Stimulated activated naive B cell treated with anti-CD40 and anti-IgM and Interleukin-4, amounts not matched to agents 10 μg/mL and 1 μg/mL and 100 μg/mL, for 72 hours (primary cell): ENCODE results near the gene INSYN2B.
"Not testable (repeated sequence)": the region's sequence is repeated elsewhere in the genome, so short reads cannot be mapped to it uniquely, and the experiment has no call there.

Experiments
- ATAC-seq, 2 donors: fragments of 150-1000 bp; cut with Tn5 transposase; replicated peaks; 2 replicates each; pipeline ENCODE4 v1.10.0; 2021; ENCODE audit warnings: moderate library complexity in 1 of 2
- DNase-seq: peaks from one replicate; pipeline ENCODE4 v3.0.0; 2021
- H3K27ac Mint-ChIP-seq: one replicate; pipeline ENCODE4 v1.8.0; 2022; ENCODE audit warnings: mild to moderate bottlenecking, mixed read lengths
- H3K27me3 Mint-ChIP-seq, 2 donors: one replicate each; pipeline ENCODE4 v1.8.0; 2022; ENCODE audit warnings: mixed read lengths in 2 of 2
- H3K36me3 Mint-ChIP-seq, 2 donors: one replicate each; pipeline ENCODE4 v1.8.0; 2022; ENCODE audit warnings: mixed read lengths in 2 of 2, mild to moderate bottlenecking in 1 of 2
- H3K4me1 Mint-ChIP-seq, 2 donors: one replicate each; pipeline ENCODE4 v1.8.0; 2022; ENCODE audit warnings: mixed read lengths in 2 of 2, mild to moderate bottlenecking in 1 of 2
- H3K4me3 Mint-ChIP-seq, 2 donors: one replicate each; pipeline ENCODE4 v1.8.0; 2022; ENCODE audit warnings: mild to moderate bottlenecking in 2 of 2, mixed read lengths in 2 of 2, moderate library complexity in 1 of 2
- H3K9me3 Mint-ChIP-seq, 2 donors: one replicate each; pipeline ENCODE4 v1.8.0; 2022; ENCODE audit warnings: mixed read lengths in 2 of 2, mild to moderate bottlenecking in 1 of 2

Gene INSYN2B

DNA sequence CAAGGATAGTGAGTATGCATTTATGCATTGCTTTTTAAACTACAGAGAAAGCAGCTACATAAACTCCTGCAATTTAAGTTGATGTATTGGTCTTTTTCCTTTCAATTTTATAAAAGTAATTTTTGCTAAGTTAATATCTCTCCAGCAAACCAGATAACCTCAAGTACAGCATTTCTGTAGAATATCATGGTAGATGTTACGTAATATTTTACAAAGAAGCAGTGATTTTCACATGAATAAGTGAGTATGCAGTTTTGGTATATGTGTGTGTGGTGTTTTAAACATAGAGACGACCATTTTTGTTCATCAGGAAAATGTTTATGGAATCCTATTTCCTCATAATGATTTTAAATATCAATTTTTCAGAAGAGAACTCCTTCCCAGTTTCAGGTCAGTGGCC is 118.9 kb downstream of the INSYN2B start:
- Mint-ChIP-seq H3K4me3 (no peak overlapping the region), H3K9me3 (no peaks in the 10 kb centered on the region), H3K4me1 (peaks cover 7 to 22% of the 10 kb centered on the region in 2 donors), H3K27me3 (no peaks in the 10 kb centered on the region), H3K27ac (no peak overlapping the region), H3K36me3 (peaks cover 29 to 51% of the 10 kb centered on the region in 2 donors)
- no peak for ATAC-seq
- DNase-seq = no peak

DNA sequence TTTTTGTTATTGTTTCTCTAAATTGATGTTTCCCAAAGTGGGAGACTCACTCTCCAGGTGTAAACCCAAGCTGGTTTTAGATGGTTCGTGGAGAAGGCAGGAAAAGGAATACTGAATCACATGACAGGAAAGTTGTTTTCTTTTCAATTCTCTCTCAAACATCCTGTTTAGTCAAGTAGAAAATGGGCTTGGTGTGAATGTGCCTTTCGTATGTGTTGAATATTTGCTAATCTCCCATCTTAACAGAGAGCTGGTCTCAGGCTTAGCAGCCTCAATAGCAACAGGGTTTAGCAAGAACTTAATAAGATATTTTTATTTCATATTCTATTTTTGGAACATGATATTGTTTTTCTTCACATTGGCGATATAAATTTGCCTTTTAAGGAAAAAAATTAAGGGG is 119.7 kb downstream of the INSYN2B start:
- Mint-ChIP-seq H3K36me3 (peaks cover 32 to 53% of the 10 kb centered on the region in 2 donors), H3K4me1 (peaks cover 7 to 20% of the 10 kb centered on the region in 2 donors), H3K27me3 (no peaks in the 10 kb centered on the region), H3K27ac (no peak overlapping the region), H3K9me3 (peaks cover 0 to 2% of the 10 kb centered on the region in 2 donors), H3K4me3 (no peak overlapping the region)
- ATAC-seq (no peak), DNase-seq (no peak)

DNA sequence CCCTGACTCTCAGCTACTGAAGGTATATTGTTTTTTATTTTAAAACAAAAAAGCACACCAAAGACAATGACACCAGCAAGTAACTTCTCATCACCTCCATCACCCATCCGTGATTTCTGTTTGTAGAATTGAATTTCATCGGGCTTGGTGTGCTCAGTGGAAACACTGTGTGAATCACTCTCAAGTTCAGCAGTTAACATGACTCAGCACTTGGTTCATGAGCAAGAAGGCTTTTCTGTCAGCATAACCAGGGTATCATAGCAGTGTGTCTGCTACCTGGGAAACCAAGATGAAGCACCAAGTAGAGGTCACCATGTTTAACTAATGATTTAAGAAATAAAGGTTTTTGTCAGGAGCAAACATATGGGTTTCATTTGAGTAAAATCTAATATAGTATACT is 123.7 kb downstream of the INSYN2B start:
- ATAC-seq (no peak), DNase-seq (no peak)
- peaks cover 5 to 19% of the 10 kb centered on the region in 2 donors for H3K4me1 Mint-ChIP-seq
- H3K4me3 Mint-ChIP-seq = no peak overlapping the region
- H3K27ac Mint-ChIP-seq = no peak overlapping the region
- H3K36me3 Mint-ChIP-seq = peaks cover 50 to 70% of the 10 kb centered on the region in 2 donors
- H3K9me3 Mint-ChIP-seq = peaks cover 4 to 12% of the 10 kb centered on the region in 2 donors
- no peaks in the 10 kb centered on the region for H3K27me3 Mint-ChIP-seq

DNA sequence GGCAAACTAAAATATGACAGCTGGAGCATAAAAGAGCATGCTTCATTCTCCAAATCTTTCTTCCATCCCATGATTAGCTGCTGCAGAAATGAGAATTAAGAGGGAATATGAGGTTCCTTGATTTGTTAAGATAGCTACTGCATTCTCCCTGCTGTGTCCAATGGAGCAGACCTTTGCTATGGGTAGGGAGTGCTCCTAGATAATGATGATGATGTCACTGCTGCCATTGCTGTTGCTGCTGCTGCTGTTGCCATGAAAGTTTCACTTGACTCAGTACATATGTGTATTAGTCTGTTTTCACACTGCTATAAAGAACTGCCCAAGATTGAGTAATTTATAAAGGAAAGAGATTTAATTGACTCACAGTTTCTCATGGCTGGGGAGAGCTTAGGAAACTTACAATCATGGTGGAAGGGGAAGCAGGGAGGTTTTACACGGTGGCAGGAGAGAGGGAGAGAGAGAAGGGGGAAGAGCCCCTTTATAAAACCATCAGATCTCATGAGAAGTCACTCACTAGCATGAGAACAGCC is 128.9 kb downstream of the INSYN2B start:
- peaks cover 80 to 86% of the 10 kb centered on the region in 2 donors for H3K36me3 Mint-ChIP-seq
- no peak for DNase-seq
- H3K4me1 Mint-ChIP-seq = peaks cover 0 to 13% of the 10 kb centered on the region in 2 donors
- no peaks in the 10 kb centered on the region for H3K27me3 Mint-ChIP-seq
- H3K4me3 Mint-ChIP-seq = no peak overlapping the region
- no peak for ATAC-seq
- peaks cover 12 to 26% of the 10 kb centered on the region in 2 donors for H3K9me3 Mint-ChIP-seq
- H3K27ac Mint-ChIP-seq = no peak overlapping the region

DNA sequence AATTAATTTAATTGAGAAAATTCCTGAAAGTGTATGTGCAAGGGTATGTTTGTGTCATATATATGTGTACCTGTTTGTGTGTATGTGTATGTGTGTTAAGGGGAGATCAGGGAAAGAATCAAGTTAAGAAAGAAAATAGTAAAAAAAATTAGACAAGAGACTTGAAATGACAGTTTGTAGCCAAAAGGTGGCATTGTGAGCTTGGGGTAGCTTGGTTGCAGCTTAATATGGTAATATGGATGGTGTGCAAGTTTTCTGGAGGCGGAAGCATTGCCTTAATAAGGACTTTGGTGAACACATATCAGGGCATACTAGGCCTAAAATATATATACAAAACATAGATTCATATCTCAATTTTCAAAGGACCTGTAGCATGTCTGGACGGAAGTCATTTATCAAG is 129.9 kb downstream of the INSYN2B start:
- Mint-ChIP-seq H3K4me3 (no peak overlapping the region), H3K27me3 (no peaks in the 10 kb centered on the region), H3K9me3 (peaks cover 12 to 24% of the 10 kb centered on the region in 2 donors), H3K36me3 (peaks cover 78 to 79% of the 10 kb centered on the region in 2 donors), H3K4me1 (peaks cover 2 to 4% of the 10 kb centered on the region in 2 donors), H3K27ac (no peak overlapping the region)
- ATAC-seq (no peak), DNase-seq (no peak)

DNA sequence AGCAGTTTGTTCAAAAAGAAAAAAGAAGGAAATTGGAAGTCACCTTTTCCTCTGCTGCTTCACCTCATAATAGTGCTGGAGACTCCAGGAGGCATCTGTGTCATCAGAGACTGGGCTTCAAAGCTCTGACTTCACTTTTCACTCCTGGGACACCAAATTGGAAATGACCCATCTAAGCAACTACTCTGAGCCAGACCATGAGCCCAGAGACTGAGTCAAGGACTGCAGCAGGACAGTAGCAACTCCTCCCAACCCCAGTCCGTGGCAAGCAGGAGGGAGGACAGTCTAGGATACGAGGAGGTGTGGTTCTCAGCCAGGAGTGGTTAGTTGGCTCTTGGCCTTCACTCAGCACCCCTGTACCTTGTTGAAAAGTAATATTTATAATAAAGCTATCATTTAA is 131.5 kb downstream of the INSYN2B start:
- H3K36me3 Mint-ChIP-seq = peaks cover 78 to 80% of the 10 kb centered on the region in 2 donors
- no peak for DNase-seq
- H3K4me3 Mint-ChIP-seq = no peak overlapping the region
- H3K27me3 Mint-ChIP-seq = no peaks in the 10 kb centered on the region
- H3K27ac Mint-ChIP-seq = no peak overlapping the region
- H3K4me1 Mint-ChIP-seq = peaks cover 0 to 7% of the 10 kb centered on the region in 2 donors
- peaks cover 12 to 22% of the 10 kb centered on the region in 2 donors for H3K9me3 Mint-ChIP-seq
- ATAC-seq = no peak

DNA sequence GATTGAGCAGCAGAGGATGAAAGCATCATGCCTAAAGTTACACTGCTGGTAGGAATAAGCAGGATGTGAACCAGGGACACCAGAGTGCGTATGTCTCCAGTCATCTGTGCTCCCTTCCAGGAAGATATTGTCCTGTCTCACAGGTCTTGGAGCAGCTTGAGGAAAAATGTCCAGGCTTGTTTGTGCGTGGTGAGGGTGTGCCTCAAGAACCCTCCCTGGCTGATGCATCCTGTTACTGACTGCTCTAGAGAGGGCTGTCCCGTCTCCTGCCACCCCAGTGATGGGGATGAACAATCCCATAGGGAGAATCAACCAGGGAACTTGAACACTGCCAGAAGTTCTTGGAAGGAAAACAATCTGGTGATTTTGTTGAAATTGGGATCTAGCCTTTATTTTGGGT is 132.0 kb downstream of the INSYN2B start:
- peaks cover 12 to 22% of the 10 kb centered on the region in 2 donors for H3K9me3 Mint-ChIP-seq
- DNase-seq (no peak), ATAC-seq (no peak)
- H3K27me3 Mint-ChIP-seq = no peaks in the 10 kb centered on the region
- peaks cover 76 to 78% of the 10 kb centered on the region in 2 donors for H3K36me3 Mint-ChIP-seq
- no peak overlapping the region for H3K27ac Mint-ChIP-seq
- H3K4me1 Mint-ChIP-seq = peaks cover 0 to 7% of the 10 kb centered on the region in 2 donors
- H3K4me3 Mint-ChIP-seq = no peak overlapping the region

DNA sequence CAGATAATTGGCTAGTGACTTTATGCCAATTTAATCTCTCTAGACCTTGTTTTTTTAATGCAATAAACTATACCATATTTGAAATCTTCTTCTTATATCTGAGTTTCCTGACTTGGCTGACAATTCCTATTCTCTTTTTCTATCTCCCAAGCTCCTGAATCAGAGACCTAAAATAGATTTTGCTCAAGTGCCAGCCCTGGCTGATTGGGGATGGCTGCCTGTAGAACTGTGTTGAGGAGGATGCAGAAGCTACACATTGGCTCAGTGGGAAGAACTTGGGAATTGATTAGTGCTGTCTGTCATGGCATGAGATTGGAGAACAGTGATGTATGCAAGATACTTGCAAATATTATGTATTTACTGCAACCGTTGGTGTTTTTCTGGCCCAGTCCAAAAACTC is 132.8 kb downstream of the INSYN2B start:
- peaks cover 0 to 7% of the 10 kb centered on the region in 2 donors for H3K4me1 Mint-ChIP-seq
- DNase-seq (no peak), ATAC-seq (no peak)
- H3K9me3 Mint-ChIP-seq = peaks cover 12 to 16% of the 10 kb centered on the region in 2 donors
- H3K4me3 Mint-ChIP-seq = no peak overlapping the region
- H3K27ac Mint-ChIP-seq = no peak overlapping the region
- no peaks in the 10 kb centered on the region for H3K27me3 Mint-ChIP-seq
- peaks cover 76 to 78% of the 10 kb centered on the region in 2 donors for H3K36me3 Mint-ChIP-seq

DNA sequence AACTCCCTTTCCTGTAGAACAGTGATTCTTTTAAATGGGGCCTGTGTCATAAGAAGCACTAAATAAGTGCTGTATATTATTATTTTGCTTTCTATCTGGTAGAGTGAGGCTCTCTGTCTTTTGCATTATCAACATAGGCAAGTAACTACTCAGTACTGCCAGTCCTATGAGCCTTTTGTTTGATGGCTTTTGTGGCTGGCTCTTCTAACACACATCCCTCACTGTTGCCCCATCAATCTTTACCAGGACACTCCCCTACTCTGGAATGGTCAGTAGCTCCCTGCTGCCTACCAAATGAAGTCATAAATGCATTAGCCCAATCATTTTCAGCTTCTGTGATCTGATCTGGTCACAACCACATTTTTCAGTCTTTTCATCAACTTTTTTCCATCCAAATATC is 137.6 kb downstream of the INSYN2B start:
- ATAC-seq (no peak), DNase-seq (no peak)
- Mint-ChIP-seq H3K4me3 (no peak overlapping the region), H3K27me3 (no peaks in the 10 kb centered on the region), H3K27ac (no peak overlapping the region), H3K36me3 (peaks cover 59 to 71% of the 10 kb centered on the region in 2 donors), H3K9me3 (peaks cover 0 to 1% of the 10 kb centered on the region in 2 donors), H3K4me1 (peaks cover 0 to 7% of the 10 kb centered on the region in 2 donors)

DNA sequence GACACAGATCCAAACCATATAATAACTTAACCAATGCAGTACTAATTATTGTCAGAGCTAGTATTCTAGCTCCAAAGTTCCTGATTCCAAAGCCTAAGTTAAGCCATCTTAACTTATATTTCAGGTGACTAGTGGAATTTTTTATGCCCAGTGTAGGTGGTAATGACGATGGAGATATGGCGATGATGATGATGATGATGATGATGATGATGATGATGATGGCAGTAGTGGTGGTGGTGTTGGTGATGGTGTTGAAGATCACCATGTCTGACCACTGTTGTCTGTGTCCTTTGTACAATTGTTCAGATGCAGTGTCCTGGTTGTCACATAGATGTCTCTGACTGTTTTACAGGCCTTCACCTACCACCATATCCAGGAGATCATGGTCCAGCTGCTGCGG is 139.9 kb downstream of the INSYN2B start:
- Mint-ChIP-seq H3K36me3 (peaks cover 47 to 62% of the 10 kb centered on the region in 2 donors), H3K27me3 (no peaks in the 10 kb centered on the region), H3K4me3 (no peak overlapping the region), H3K27ac (no peak overlapping the region), H3K4me1 (peaks cover 0 to 5% of the 10 kb centered on the region in 2 donors), H3K9me3 (no peaks in the 10 kb centered on the region)
- DNase-seq = no peak
- ATAC-seq = no peak

DNA sequence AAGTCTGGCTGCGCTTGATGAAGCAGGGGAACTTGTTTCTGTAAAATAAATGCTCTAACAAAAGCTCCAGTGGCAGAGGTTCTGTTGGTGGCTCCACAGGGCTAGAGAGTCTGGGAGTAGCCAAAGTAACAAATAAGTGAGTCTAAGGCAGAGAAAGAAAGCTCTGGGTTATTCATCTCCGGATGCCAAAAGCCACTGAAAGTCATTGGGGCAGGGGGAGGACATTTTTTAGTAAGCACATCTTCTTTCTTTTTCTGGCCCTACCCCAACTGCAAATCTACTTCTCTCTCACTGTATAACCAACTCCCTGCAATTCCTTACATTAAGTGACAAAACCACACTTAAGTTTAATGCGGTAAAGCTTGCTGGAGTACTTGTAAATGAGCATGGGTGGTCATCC is 141.6 kb downstream of the INSYN2B start:
- DNase-seq = no peak
- Mint-ChIP-seq H3K9me3 (no peaks in the 10 kb centered on the region), H3K4me1 (peaks cover 6% of the 10 kb centered on the region in 2 donors), H3K4me3 (no peak overlapping the region), H3K27me3 (no peaks in the 10 kb centered on the region), H3K27ac (no peak overlapping the region), H3K36me3 (peaks cover 39 to 55% of the 10 kb centered on the region in 2 donors)
- ATAC-seq = no peak

DNA sequence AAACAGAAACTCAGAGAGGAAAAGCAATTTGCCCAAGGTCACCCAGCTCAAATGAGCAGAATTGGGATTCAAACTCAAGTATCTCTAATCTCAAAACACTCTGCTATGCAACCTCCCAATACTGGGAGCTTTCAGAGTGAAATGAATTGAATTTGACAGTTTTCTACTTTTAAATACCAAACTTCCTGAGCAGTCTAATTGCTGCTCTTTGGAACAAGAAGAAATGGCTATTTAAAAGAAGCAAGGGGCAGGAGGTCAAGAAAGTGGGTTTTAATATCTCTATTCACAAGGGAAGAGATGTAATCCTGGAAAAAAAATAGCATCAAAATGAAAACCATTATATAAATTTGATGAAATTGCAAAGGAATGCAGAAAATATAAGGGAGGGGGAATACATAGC is 142.6 kb downstream of the INSYN2B start:
- H3K36me3 Mint-ChIP-seq = peaks cover 35 to 55% of the 10 kb centered on the region in 2 donors
- no peak overlapping the region for H3K27ac Mint-ChIP-seq
- ATAC-seq = no peak
- peaks cover 10 to 14% of the 10 kb centered on the region in 2 donors for H3K4me1 Mint-ChIP-seq
- no peak for DNase-seq
- H3K27me3 Mint-ChIP-seq = no peaks in the 10 kb centered on the region
- H3K9me3 Mint-ChIP-seq = no peaks in the 10 kb centered on the region
- H3K4me3 Mint-ChIP-seq = no peak overlapping the region

DNA sequence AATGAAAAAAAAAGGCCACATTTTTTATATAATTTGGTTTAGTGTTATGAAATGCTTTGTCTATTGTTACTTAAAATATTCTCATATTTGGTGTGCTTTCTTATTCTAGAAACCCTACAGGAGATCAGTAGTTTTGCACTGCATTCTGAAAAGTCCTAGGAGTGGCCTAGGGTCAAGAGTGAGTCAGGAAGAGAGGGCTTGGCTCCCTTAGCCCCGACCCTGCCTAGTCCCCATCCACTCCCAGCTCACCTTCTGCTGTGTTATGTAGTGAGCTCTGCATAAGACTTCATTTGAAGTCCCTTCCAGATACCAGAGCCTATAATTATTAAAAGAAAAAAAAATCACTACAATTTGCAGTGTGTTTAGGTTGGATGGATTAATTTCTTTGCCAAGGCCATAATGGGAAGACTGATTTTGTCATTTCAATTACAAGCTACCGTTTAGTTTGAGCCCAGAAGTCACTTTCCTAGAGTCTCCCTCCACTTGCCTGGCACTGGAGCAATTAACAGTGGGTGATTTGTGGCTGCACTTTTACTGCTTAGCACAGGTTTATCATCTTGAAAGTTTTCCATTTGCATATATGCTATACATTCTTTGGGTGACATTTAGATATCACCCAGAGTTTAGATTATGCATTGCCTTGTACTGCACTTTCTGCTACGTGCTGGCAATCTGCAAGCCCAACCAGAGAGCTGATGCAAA is 143.3 kb downstream of the INSYN2B start:
- Mint-ChIP-seq H3K36me3 (peaks cover 34 to 55% of the 10 kb centered on the region in 2 donors), H3K27ac (no peak overlapping the region), H3K4me1 (peaks cover 10 to 21% of the 10 kb centered on the region in 2 donors), H3K27me3 (no peaks in the 10 kb centered on the region), H3K9me3 (no peaks in the 10 kb centered on the region), H3K4me3 (no peak overlapping the region)
- DNase-seq = no peak
- ATAC-seq = no peak

DNA sequence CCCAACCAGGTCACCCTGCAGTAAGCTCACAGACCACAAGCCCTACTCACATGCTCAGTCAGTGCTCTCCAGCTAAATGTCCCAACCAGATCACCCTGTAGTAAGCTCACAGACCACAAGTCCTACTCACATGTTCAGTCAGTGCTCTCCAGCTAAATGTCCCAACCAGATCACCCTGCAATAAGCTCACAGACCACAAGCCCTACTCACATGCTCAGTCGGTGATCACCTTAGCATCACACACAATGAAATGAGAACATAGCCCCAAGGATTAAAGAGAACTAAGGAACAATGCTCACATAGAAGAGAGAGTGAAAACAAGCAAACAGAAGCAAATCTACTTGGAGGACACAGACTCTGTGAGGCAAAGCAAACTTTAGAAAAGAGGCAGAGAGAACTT is 145.8 kb downstream of the INSYN2B start:
- ATAC-seq, H3K9me3 Mint-ChIP-seq, H3K27me3 Mint-ChIP-seq, H3K4me3 Mint-ChIP-seq, DNase-seq: not testable (repeated sequence)
- peaks cover 10 to 25% of the 10 kb centered on the region in 2 donors for H3K4me1 Mint-ChIP-seq
- H3K27ac Mint-ChIP-seq = peak overlapping the region; percentile 65
- peaks cover 15 to 40% of the 10 kb centered on the region in 2 donors for H3K36me3 Mint-ChIP-seq

DNA sequence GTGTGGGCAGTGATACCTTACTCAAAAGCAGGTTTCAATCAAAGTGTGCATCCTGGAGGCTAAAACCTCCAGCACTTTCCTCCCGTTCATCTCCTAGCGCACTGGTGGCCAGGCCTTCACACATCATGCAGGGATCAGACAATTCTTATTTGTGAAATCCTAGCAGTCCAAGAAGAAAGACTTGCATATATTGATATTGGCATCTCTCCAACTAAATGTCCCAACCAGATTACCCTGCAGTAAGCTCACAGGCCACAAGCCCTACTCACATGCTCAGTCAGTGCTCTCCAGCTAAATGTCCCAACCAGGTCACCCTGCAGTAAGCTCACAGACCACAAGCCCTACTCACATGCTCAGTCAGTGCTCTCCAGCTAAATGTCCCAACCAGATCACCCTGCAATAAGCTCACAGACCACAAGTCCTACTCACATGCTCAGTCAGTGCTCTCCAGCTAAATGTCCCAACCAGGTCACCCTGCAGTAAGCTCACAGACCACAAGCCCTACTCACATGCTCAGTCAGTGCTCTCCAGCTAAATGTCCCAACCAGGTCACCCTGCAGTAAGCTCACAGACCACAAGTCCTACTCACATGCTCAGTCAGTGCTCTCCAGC is 146.5 kb downstream of the INSYN2B start:
- ATAC-seq, H3K27me3 Mint-ChIP-seq, DNase-seq, H3K4me3 Mint-ChIP-seq, H3K9me3 Mint-ChIP-seq: not testable (repeated sequence)
- Mint-ChIP-seq H3K4me1 (peaks cover 12 to 26% of the 10 kb centered on the region in 2 donors), H3K36me3 (peaks cover 17 to 42% of the 10 kb centered on the region in 2 donors), H3K27ac (peak overlapping the region; percentile 17)
